ENCODE data around the gene CNPPD1.

DNA sequence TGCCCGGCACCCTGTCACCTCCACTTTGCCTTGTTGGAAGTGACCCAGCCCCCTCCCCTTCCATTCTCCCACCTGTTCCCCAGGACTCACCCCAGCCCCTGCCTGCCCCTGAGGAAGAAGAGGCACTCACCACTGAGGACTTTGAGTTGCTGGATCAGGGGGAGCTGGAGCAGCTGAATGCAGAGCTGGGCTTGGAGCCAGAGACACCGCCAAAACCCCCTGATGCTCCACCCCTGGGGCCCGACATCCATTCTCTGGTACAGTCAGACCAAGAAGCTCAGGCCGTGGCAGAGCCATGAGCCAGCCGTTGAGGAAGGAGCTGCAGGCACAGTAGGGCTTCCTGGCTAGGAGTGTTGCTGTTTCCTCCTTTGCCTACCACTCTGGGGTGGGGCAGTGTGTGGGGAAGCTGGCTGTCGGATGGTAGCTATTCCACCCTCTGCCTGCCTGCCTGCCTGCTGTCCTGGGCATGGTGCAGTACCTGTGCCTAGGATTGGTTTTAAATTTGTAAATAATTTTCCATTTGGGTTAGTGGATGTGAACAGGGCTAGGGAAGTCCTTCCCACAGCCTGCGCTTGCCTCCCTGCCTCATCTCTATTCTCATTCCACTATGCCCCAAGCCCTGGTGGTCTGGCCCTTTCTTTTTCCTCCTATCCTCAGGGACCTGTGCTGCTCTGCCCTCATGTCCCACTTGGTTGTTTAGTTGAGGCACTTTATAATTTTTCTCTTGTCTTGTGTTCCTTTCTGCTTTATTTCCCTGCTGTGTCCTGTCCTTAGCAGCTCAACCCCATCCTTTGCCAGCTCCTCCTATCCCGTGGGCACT lies 5.8 kb upstream of the CNPPD1 start:
- TF ChIP-seq SREBF2 (IDR thresholded peaks at IDR 0.05) = no peak
- TF ChIP-seq, protein P1, sequence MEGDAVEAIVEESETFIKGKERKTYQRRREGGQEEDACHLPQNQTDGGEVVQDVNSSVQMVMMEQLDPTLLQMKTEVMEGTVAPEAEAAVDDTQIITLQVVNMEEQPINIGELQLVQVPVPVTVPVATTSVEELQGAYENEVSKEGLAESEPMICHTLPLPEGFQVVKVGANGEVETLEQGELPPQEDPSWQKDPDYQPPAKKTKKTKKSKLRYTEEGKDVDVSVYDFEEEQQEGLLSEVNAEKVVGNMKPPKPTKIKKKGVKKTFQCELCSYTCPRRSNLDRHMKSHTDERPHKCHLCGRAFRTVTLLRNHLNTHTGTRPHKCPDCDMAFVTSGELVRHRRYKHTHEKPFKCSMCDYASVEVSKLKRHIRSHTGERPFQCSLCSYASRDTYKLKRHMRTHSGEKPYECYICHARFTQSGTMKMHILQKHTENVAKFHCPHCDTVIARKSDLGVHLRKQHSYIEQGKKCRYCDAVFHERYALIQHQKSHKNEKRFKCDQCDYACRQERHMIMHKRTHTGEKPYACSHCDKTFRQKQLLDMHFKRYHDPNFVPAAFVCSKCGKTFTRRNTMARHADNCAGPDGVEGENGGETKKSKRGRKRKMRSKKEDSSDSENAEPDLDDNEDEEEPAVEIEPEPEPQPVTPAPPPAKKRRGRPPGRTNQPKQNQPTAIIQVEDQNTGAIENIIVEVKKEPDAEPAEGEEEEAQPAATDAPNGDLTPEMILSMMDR (IDR thresholded peaks at IDR 0.05) = no peak
- TF ChIP-seq, protein P2, sequence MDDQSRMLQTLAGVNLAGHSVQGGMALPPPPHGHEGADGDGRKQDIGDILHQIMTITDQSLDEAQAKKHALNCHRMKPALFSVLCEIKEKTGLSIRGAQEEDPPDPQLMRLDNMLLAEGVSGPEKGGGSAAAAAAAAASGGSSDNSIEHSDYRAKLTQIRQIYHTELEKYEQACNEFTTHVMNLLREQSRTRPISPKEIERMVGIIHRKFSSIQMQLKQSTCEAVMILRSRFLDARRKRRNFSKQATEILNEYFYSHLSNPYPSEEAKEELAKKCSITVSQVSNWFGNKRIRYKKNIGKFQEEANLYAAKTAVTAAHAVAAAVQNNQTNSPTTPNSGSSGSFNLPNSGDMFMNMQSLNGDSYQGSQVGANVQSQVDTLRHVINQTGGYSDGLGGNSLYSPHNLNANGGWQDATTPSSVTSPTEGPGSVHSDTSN (IDR thresholded peaks at IDR 0.05) = no peak
- TF ChIP-seq CHD2 (IDR thresholded peaks at IDR 0.05; ENCODE audit: low read length, partially characterized antibody) = no peak
- TF ChIP-seq HEYL (CRISPR knock-in tag; IDR thresholded peaks at IDR 0.05) = no peak
- no peak for TF ChIP-seq JUN (IDR thresholded peaks at IDR 0.05)
- no peak for TF ChIP-seq MYC (IDR thresholded peaks at IDR 0.05; ENCODE audit: borderline replicate concordance, low read length)
- TF ChIP-seq, protein P3, sequence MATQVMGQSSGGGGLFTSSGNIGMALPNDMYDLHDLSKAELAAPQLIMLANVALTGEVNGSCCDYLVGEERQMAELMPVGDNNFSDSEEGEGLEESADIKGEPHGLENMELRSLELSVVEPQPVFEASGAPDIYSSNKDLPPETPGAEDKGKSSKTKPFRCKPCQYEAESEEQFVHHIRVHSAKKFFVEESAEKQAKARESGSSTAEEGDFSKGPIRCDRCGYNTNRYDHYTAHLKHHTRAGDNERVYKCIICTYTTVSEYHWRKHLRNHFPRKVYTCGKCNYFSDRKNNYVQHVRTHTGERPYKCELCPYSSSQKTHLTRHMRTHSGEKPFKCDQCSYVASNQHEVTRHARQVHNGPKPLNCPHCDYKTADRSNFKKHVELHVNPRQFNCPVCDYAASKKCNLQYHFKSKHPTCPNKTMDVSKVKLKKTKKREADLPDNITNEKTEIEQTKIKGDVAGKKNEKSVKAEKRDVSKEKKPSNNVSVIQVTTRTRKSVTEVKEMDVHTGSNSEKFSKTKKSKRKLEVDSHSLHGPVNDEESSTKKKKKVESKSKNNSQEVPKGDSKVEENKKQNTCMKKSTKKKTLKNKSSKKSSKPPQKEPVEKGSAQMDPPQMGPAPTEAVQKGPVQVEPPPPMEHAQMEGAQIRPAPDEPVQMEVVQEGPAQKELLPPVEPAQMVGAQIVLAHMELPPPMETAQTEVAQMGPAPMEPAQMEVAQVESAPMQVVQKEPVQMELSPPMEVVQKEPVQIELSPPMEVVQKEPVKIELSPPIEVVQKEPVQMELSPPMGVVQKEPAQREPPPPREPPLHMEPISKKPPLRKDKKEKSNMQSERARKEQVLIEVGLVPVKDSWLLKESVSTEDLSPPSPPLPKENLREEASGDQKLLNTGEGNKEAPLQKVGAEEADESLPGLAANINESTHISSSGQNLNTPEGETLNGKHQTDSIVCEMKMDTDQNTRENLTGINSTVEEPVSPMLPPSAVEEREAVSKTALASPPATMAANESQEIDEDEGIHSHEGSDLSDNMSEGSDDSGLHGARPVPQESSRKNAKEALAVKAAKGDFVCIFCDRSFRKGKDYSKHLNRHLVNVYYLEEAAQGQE (IDR thresholded peaks at IDR 0.05) = no peak
- no peak for TF ChIP-seq RAD21 (conservative IDR thresholded peaks at IDR 0.05 in 1 of 2, IDR thresholded peaks at IDR 0.05 in 1 of 2)
- TF ChIP-seq, protein P4, sequence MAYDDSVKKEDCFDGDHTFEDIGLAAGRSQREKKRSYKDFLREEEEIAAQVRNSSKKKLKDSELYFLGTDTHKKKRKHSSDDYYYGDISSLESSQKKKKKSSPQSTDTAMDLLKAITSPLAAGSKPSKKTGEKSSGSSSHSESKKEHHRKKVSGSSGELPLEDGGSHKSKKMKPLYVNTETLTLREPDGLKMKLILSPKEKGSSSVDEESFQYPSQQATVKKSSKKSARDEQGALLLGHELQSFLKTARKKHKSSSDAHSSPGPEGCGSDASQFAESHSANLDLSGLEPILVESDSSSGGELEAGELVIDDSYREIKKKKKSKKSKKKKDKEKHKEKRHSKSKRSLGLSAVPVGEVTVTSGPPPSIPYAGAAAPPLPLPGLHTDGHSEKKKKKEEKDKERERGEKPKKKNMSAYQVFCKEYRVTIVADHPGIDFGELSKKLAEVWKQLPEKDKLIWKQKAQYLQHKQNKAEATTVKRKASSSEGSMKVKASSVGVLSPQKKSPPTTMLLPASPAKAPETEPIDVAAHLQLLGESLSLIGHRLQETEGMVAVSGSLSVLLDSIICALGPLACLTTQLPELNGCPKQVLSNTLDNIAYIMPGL (CRISPR knock-in tag; IDR thresholded peaks at IDR 0.05; ENCODE audit: borderline replicate concordance) = no peak
- TF ChIP-seq KDM1A (IDR thresholded peaks at IDR 0.05; ENCODE audit: low read depth) = no peak
- no peak for TF ChIP-seq RCOR1 (IDR thresholded peaks at IDR 0.05; ENCODE audit: low read depth, low read length)
- TF ChIP-seq POLR2A (IDR thresholded peaks at IDR 0.05; ENCODE audit: low read length) = no peak
